K562 (cell line): ENCODE measurements around the gene FAM234A. TPM values are rescaled to one million over a fixed set of nuclear protein-coding genes. Genes with fewer than 3 reads are reported as not detected.

Experiments
- ATAC-seq: fragments of 200-7000 bp; cut with Tn5 transposase; 3 replicates; pipeline ENCODE4 v1.9.1; 2020; ENCODE audit warnings: moderate library complexity
- BruUV-seq: library from RNA; stranded (reverse); fragments of 400-500 nt; replicated peaks from 2 replicates; lab custom pipeline; 2021; lab: Mats Ljungman, UMichigan
- CTCF ChIA-PET: fragments of 300-600 bp; formaldehyde crosslinking; extraction: SDS; loops from one replicate; lab custom pipeline; 2021; ENCODE audit warnings: low intra/inter-chr PET ratio; lab: Yijun Ruan, JAX
- POLR2A ChIA-PET: fragments of 300-600, 350-650 bp; sonication (Branson Sonifier 250); formaldehyde crosslinking; extraction: SDS; loops from one replicate; lab custom pipeline; 2021; ENCODE audit warnings: antibody characterized with exemption, inconsistent platforms; lab: Yijun Ruan, JAX
- DNase-seq, 4 experiments: peaks; one replicate each; pipeline versions ENCODE4 v3.0.0 to v3.0.0-alpha.2; 2011 to 2018; ENCODE audit warnings: low spot score in 3 of 4, mixed read lengths in 3 of 4; ENCODE audit errors: extremely low read depth in 1 of 4
- FAIRE-seq: peaks from 2 replicates; lab custom pipeline; 2011; peaks lifted over from hg19 to GRCh38; lab: Jason Lieb, UNC
- H2AFZ ChIP-seq: 2 replicates; pipeline ENCODE4 v1.6.0; 2011; ENCODE audit warnings: low read depth, low read length, control low read depth, inconsistent platforms
- H3K27ac ChIP-seq: fragments of 200-600 bp; 3 replicates; pipeline ENCODE4 v1.8.0; 2011; ENCODE audit warnings: low read depth, mild to moderate bottlenecking, control low read depth, inconsistent platforms, low read length, moderate library complexity, mixed read lengths; ENCODE audit errors: extremely low read depth
- H3K27me3 ChIP-seq, 2 experiments: fragments of 300-600 bp in 1 of 2; 2 replicates in 1 of 2; 3 replicates in 1 of 2; pipeline versions ENCODE4 v1.6.0 to v1.8.0; 2011; ENCODE audit warnings: inconsistent platforms in 2 of 2, low read length in 2 of 2, mild to moderate bottlenecking in 1 of 2, mixed read lengths in 1 of 2, moderate library complexity in 1 of 2; ENCODE audit not compliant: control insufficient read depth in 2 of 2, insufficient read depth in 2 of 2
- H3K36me3 ChIP-seq: fragments of 300-600 bp; 3 replicates; pipeline ENCODE4 v1.8.0; 2011; ENCODE audit warnings: mild to moderate bottlenecking, low read length, inconsistent platforms; ENCODE audit not compliant: control insufficient read depth, insufficient read depth
- H3K4me1 ChIP-seq, 2 experiments: fragments of 200-600 bp in 1 of 2; replicated peaks in 1 of 2; 2 replicates in 1 of 2; 3 replicates in 1 of 2; pipeline versions ENCODE4 v1.5.1 to v1.8.0; 2011; ENCODE audit warnings: inconsistent platforms in 2 of 2, low read length in 2 of 2, mild to moderate bottlenecking in 1 of 2, mixed read lengths in 1 of 2, moderate library complexity in 1 of 2; ENCODE audit not compliant: control insufficient read depth in 2 of 2, insufficient read depth in 2 of 2
- H3K4me2 ChIP-seq: 2 replicates; pipeline ENCODE4 v1.6.1; 2011; ENCODE audit warnings: low read length, control low read depth, inconsistent platforms, mixed read lengths; ENCODE audit not compliant: insufficient read depth
- H3K4me3 ChIP-seq: fragments of 200-600 bp; sonication (generic), shearing (Covaris generic); 2 replicates; pipeline ENCODE4 v1.5.1; 2016; ENCODE audit warnings: control low read depth, inconsistent platforms
- H3K79me2 ChIP-seq: fragments of 200-600 bp; 3 replicates; pipeline ENCODE4 v1.8.0; 2011; ENCODE audit warnings: low read length, inconsistent platforms; ENCODE audit not compliant: control insufficient read depth, insufficient read depth
- H3K9ac ChIP-seq, 2 experiments: 2 replicates each; pipeline versions ENCODE4 v1.6.0 to v1.6.1; 2011; ENCODE audit warnings: low read depth in 2 of 2, low read length in 2 of 2, control low read depth in 1 of 2, inconsistent platforms in 1 of 2, mild to moderate bottlenecking in 1 of 2, mixed read lengths in 1 of 2; ENCODE audit not compliant: insufficient read depth in 1 of 2
- H3K9me1 ChIP-seq: one replicate; pipeline ENCODE4 v1.6.0; 2011; ENCODE audit warnings: inconsistent platforms, mild to moderate bottlenecking, low read length, moderate library complexity; ENCODE audit not compliant: control insufficient read depth, insufficient read depth
- H3K9me3 ChIP-seq: replicated peaks from 2 replicates; pipeline ENCODE4 v1.5.1; 2011; ENCODE audit warnings: low read depth, low read length, inconsistent platforms; ENCODE audit not compliant: control insufficient read depth, insufficient read depth
- H4K20me1 ChIP-seq: replicated peaks from 2 replicates; pipeline ENCODE4 v1.6.1; 2011; ENCODE audit warnings: low read length, inconsistent platforms, mixed read lengths; ENCODE audit not compliant: control insufficient read depth, insufficient read depth
- HNRNPK ChIP-seq: fragments of 200-400 bp; formaldehyde crosslinking; IDR thresholded peaks from one replicate; pipeline ENCODE4 v1.6.1; 2018; ENCODE audit warnings: mild to moderate bottlenecking, low read depth, low read length; ENCODE audit not compliant: poor library complexity, severe bottlenecking
- KAT7 ChIP-seq: sonication (generic); formaldehyde crosslinking; IDR thresholded peaks from 2 replicates; pipeline ENCODE4 v1.8.0; 2022; ENCODE audit warnings: missing genetic modification reagents, mild to moderate bottlenecking, borderline replicate concordance
- MCM2 ChIP-seq: fragments of 450-650 bp; IDR thresholded peaks from 2 replicates; pipeline ENCODE4 v1.6.1; 2017; ENCODE audit warnings: low read depth, mild to moderate bottlenecking
- NCOA1 ChIP-seq: fragments of 450-650 bp; IDR thresholded peaks from 2 replicates; pipeline ENCODE4 v1.6.1; 2016; ENCODE audit warnings: low read depth
- NKRF ChIP-seq: fragments of 450-650 bp; IDR thresholded peaks from 2 replicates; pipeline ENCODE4 v1.6.1; 2016; ENCODE audit warnings: borderline replicate concordance
- PKNOX1 ChIP-seq: fragments of 450-650 bp; IDR thresholded peaks from 2 replicates; pipeline ENCODE4 v1.6.1; 2016
- RCOR1 ChIP-seq, 2 experiments: IDR thresholded peaks; 2 replicates each; pipeline ENCODE4 v1.6.1; 2012; ENCODE audit warnings: low read depth in 2 of 2, low read length in 2 of 2, borderline replicate concordance in 1 of 2, improper control_type of control experiment in 1 of 2
- TAF9B ChIP-seq: fragments of 450-650 bp; IDR thresholded peaks from 2 replicates; pipeline ENCODE4 v1.6.1; 2018; ENCODE audit warnings: mild to moderate bottlenecking; ENCODE audit not compliant: partially characterized antibody
- ZKSCAN3 ChIP-seq: fragments of 250-450 bp; sonication (Bioruptor Pico); IDR thresholded peaks from 2 replicates; pipeline ENCODE4 v1.4.0; 2020
- ZNF395 ChIP-seq: fragments of 200-800 bp; sonication (Bioruptor generic); IDR thresholded peaks from 2 replicates; pipeline ENCODE4 v1.6.1; 2017; ENCODE audit warnings: missing genetic modification characterization, missing compliant biosample characterization
- WGBS: fragments of 100-300 bp; shearing (Covaris generic); methylation state at CpG from one replicate; pipeline ENCODE4 v1.1.6; 2016; ENCODE audit warnings: low coverage, mixed read lengths; ENCODE audit not compliant: insufficient coverage; ENCODE audit errors: missing lambda C conversion rate; 5-methylcytosine and 5-hydroxymethylcytosine counted together
- in situ Hi-C: fragments of 300-500 bp; cut with MboI; formaldehyde crosslinking; loops from 4 replicates; pipeline ENCODE4 v1.15.0; 2018; ENCODE audit warnings: inconsistent platforms, mixed read lengths
- intact Hi-C: fragments of 100-400 bp; cut with micrococcal nuclease; formaldehyde crosslinking; loops from 2 replicates; pipeline ENCODE4 v1.14.2; 2022
- polyA plus RNA-seq, 8 experiments: library from polyadenylated mRNA; depleted of rRNA in 4 of 8; stranded (reverse) in 5 of 8; unstranded in 3 of 8; fragments of >200 nt; fragmentation: Nextera tagmentation in 2 of 8; fragmentation: Illumina TruSeq in 1 of 8; extraction: Ambion mirVana in 2 of 8; extraction: Trizol in 1 of 8; gene quantifications; 2 replicates each; pipeline versions ENCODE4 v1.2.1 to v1.2.3, GENCODE V29; 2011 to 2014; ENCODE audit warnings: inconsistent platforms in 1 of 8, missing spikeins in 1 of 8
- total RNA-seq, 7 experiments: library from RNA; depleted of rRNA in 6 of 7; stranded (reverse); fragments of >200 nt in 6 of 7; fragmentation: Illumina TruSeq in 2 of 7; extraction: Trizol in 2 of 7; gene quantifications; 2 replicates each; pipeline versions ENCODE4 v1.2.1 to v1.2.3, GENCODE V29; 2011 to 2021; ENCODE audit warnings: low replicate concordance in 1 of 7
- TF ChIP-seq, protein P1 (sequence below): fragments of 250-450 bp; sonication (Bioruptor Pico); IDR thresholded peaks from 2 replicates; pipeline ENCODE4 v1.9.0; 2021; ENCODE audit warnings: mild to moderate bottlenecking, inconsistent platforms

The FAM234A gene
- total and polyA plus RNA-seq, 9 of the 15 experiments (the other 6 are each of a cell fraction or from before 2014, with no cell fraction given), result 1.0 to 47.9 (median 15.0) TPM

GRCh38 chr16:307691-308312 is 73.2 kb downstream of the FAM234A start:
- 0 out of 4 replicates have a peak overlapping the region, but pooled peaks of 1 of the 2 experiments have one; percentile 48 for H3K9ac ChIP-seq
- ATAC-seq, result no peak
- 95% methylated on average over 21 of the region's 21 CpGs for WGBS

More at GRCh38 chr16:307691-308312, 73.2 kb downstream of the FAM234A start:
- POLR2A ChIA-PET, result interaction anchor here (0.6 kb wide), 1 partner anchor 688 kb away, joined by 3 read pairs; no protein-coding TSS in a partner anchor
- no peak for DNase-seq
- Histone ChIP-seq H3K9me3 (no peaks in the 10 kb centered on the region), H3K27ac (no peak overlapping the region), H2AFZ (no peak overlapping the region), H3K27me3 (no peaks in the 10 kb centered on the region), H3K4me2 (no peak overlapping the region), H3K9me1 (no peaks in the 10 kb centered on the region), H3K4me3 (no peak overlapping the region), H3K4me1 (peaks cover 0 to 23% of the 10 kb centered on the region in 2 experiments; a peak in 1 of 5 replicates), H4K20me1 (peaks cover 3% of the 10 kb centered on the region), H3K36me3 (peaks cover 74% of the 10 kb centered on the region; the same call in 2 of the 3 replicates), H3K79me2 (peaks cover 14% of the 10 kb centered on the region)
- FAIRE-seq, result no peak
- intact Hi-C loops (no loop called here), in situ Hi-C loops (no loop called here)
- no TSS peak for BruUV-seq
- TF ChIP-seq RCOR1 (IDR thresholded peaks at IDR 0.05; ENCODE audit: borderline replicate concordance in 1 of 2, low read depth in 2 of 2, low read length in 2 of 2) (no peak), NKRF (no peak), MCM2 (no peak), TAF9B (no peak), HNRNPK (no peak), PKNOX1 (no peak), KAT7 (no peak), NCOA1 (no peak), ZNF395 (CRISPR knock-in tag) (no peak), ZKSCAN3 (CRISPR knock-in tag) (no peak)
- TF ChIP-seq, protein P1, sequence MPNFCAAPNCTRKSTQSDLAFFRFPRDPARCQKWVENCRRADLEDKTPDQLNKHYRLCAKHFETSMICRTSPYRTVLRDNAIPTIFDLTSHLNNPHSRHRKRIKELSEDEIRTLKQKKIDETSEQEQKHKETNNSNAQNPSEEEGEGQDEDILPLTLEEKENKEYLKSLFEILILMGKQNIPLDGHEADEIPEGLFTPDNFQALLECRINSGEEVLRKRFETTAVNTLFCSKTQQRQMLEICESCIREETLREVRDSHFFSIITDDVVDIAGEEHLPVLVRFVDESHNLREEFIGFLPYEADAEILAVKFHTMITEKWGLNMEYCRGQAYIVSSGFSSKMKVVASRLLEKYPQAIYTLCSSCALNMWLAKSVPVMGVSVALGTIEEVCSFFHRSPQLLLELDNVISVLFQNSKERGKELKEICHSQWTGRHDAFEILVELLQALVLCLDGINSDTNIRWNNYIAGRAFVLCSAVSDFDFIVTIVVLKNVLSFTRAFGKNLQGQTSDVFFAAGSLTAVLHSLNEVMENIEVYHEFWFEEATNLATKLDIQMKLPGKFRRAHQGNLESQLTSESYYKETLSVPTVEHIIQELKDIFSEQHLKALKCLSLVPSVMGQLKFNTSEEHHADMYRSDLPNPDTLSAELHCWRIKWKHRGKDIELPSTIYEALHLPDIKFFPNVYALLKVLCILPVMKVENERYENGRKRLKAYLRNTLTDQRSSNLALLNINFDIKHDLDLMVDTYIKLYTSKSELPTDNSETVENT (CRISPR knock-in tag), result no peak
- CTCF ChIA-PET, result no interaction called here
